Keratinocyte (primary cell): Measurements from ENCODE around the gene PIR.

Experiments used
- CTCF ChIP-seq, 3 experiments: IDR thresholded peaks in 1 of 3; conservative IDR thresholded peaks in 1 of 3; optimal IDR thresholded peaks in 1 of 3; 2 replicates in 2 of 3; 3 replicates in 1 of 3; pipeline versions ENCODE3 to v1.5.1; 2011; ENCODE audit warnings: low read length in 3 of 3, mild to moderate bottlenecking in 3 of 3, moderate library complexity in 2 of 3, control low read depth in 1 of 3, inconsistent platforms in 1 of 3; ENCODE audit not compliant: insufficient read depth in 2 of 3; ENCODE audit errors: extremely low read depth in 1 of 3
- EZH2 ChIP-seq: IDR thresholded peaks from one replicate; pipeline ENCODE4 v1.6.1; 2012; ENCODE audit warnings: inconsistent platforms, mild to moderate bottlenecking, low read length, moderate library complexity

GRCh38 chrX:15441464-15441863, 51.7 kb downstream of the PIR start:
- TF ChIP-seq CTCF (optimal IDR thresholded peaks at IDR 0.05 in 1 of 3, IDR thresholded peaks at IDR 0.05 in 1 of 3, conservative IDR thresholded peaks at IDR 0.05 in 1 of 3; ENCODE audit: extremely low read depth in 1 of 3, insufficient read depth in 2 of 3, low read length in 3 of 3) (no peak), EZH2 (no peak)
